Posterior cingulate gyrus (tissue), 11 donors: ENCODE results near the gene TTC9C.
A peak's percentile ranks its signal among the peaks of the same experiment; 100 is the strongest.

Experiments
- DNase-seq, 10 donors: peaks; one replicate each; pipeline versions ENCODE4 v3.0.0 to v3.0.0-alpha.2; 2020 to 2021; ENCODE audit warnings: mixed read lengths in 3 of 10
- intact Hi-C: fragments of 100-400 bp; cut with DNase I; formaldehyde crosslinking; loops from one replicate; pipeline ENCODE4 v1.15.1; 2023

The TTC9C gene

DNA sequence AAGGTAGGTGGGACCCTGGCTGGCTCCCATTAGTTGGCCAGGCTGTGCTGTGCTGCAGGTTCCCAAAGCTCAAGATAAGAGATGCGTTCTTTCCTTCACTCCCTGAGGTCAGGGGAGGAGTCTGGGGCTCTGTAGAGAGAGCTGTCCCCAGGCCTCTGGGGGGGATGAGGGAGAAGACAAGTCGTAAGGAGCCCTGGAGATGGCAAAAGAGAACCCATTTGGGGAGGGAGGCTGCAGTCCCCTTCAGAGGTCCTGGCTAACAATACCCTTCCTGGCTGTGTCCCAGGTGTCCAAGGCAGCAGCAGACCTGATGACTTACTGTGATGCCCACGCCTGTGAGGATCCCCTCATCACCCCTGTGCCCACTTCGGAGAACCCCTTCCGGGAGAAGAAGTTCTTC, 19.9 kb upstream of the TTC9C start:
- intact Hi-C loops, result loop anchor here (2.0 to 10.0 kb wide), 2 partner anchors 18 to 114 kb away; partner anchors contain the start of genes HNRNPUL2 and TUT1

DNA sequence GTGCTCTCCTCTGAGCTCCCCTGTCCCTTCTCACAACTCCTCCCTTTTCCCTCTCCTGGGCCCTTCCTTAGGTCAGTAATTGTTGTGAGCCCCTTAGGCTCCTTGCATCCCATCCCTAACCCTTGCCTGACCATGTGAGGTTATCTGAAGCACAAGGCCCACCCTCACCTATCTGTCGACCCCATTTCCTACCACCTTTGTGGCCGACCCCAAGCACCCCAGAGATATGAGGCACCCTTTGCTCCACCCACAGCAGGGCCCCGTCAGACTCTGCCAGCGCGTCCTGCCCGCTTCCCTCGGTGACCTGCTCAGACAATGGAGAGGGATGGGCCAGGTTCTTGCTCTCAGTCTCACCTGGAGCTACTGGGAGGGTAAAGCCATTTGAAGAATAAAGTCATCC, 19.5 kb upstream of the TTC9C start:
- intact Hi-C loops, result loop anchor here (2.0 to 10.0 kb wide), 2 partner anchors 18 to 114 kb away; partner anchors contain the start of genes HNRNPUL2 and TUT1
- peak in 1 of 10 donors; percentile 64 for DNase-seq

More for the DNA sequence above, 19.9 kb upstream of the TTC9C start:
- peak in 1 of 10 donors; percentile 64 for DNase-seq

DNA sequence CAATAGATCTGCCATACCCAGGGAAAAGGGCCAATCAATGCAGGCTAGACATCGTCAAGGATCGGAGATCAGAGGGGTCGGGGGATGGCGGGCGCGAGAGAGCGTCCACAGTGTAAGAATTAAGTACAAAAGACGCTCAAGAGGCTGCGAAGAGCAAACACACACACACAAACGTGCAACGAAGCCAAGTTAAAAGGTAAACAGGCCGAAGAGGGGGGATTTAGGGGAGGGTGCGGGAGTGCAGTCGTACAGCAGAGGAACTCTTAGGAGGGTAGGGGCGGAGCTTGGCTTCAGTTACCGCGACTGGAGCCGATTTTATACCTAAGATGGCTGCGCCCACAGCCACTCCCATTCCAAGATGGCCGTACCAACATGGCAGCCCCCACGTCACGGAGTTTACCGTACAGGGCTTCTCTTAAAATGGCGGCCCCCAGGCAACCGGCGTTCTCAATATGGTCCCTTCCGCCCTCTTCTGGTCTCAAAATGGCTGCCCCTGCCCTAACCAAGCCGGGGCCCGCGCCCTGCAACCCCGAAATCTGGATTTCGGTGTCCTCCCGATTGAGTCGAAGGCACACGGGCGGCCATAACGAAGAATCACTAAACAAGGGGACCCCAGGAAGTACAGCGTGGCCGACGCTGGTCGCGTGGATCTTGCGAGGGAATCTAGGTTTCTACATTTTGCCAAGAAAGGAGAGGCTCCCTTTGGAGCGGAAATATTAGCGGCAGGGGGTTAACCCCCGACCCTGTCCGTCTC, 18.9 kb upstream of the TTC9C start:
- intact Hi-C loops, result loop anchor here (2.0 to 10.0 kb wide), 2 partner anchors 17 to 115 kb away; partner anchors contain the start of genes HNRNPUL2 and TUT1
- peak; percentile 94 to 99 (median 96) for DNase-seq

DNA sequence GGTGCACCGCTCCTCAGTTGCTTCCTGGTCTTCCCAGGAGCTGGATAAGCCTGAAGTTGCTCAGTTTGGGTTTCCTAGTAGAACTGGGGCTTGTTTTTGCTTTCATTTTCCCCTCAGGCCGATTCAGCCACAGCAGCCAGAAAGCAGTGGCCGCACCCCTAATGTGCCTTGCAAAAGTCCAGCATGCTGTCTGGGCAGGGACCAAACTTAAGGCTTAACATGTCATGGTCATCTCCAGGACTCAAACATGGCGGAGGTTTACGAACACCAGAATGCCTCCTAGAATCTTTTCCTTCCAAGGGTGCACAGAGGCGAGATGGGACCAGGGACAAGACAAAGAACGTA, 18.3 kb upstream of the TTC9C start:
- no peak for DNase-seq
- intact Hi-C loops, result no loop called here

DNA sequence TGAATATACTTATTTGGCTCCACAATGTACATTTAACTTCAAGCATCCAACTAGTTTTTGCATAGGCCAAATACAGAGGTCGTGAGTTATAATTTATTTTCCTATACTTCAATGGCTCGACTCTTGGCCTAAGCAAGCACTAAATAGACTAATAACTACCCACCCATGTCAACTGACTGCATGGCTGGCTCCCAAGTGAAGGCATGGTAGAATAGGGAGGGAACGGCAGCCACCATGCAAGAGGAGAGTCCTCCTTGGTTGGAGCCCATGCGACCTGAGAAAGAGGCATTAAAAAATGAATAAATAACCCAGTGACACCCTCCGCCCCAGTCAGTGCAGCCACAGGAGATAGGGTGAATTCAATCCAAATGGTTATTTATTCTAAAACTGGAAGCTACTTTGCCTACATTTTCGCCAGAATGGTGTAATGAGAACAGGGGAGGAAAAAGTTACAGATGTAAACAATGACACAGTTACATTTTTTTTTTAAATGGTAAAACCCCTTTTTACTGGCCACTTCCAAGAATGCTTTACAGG, 15.9 kb upstream of the TTC9C start:
- intact Hi-C loops, result no loop called here
- peak in 1 of 10 donors; percentile 26 for DNase-seq

DNA sequence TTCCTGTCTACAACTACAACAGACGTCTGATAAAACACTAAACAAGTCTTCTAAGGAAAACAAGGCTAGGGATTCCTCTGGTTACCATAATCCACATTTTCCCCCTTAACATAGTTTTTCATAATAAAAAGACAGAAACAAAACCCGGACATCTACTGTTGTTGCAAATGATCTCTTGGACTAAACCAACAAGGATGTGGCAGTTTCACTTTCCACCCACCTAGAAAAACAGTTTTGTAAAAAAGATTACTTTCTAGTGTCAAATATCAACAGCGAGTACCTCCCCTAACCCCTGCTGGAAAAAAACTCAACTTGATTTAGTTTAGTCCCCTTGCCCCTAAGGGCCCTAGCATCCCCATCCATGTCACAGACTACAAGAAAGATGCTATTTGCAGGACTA, 15.4 kb upstream of the TTC9C start:
- no peak for DNase-seq
- intact Hi-C loops, result no loop called here

DNA sequence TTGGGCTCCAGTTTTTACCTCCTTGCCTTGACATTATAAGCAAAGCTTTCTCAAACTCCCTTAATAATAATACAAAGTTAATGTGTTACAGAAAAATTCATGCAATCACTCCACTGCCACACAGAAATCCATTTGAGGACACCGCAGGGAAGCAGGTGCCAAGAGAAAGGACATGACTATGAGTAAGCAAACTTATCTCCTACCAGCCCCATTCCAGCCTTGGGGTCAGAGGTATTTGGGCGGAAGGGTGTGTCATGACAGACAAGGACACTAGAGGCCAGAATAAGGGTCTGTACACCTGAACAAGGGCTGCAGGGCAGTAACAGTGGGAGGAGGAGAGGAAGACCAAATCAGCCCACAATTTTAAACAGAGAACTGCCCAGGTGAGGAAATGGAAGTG, 14.9 kb upstream of the TTC9C start:
- DNase-seq, result no peak
- intact Hi-C loops, result no loop called here

DNA sequence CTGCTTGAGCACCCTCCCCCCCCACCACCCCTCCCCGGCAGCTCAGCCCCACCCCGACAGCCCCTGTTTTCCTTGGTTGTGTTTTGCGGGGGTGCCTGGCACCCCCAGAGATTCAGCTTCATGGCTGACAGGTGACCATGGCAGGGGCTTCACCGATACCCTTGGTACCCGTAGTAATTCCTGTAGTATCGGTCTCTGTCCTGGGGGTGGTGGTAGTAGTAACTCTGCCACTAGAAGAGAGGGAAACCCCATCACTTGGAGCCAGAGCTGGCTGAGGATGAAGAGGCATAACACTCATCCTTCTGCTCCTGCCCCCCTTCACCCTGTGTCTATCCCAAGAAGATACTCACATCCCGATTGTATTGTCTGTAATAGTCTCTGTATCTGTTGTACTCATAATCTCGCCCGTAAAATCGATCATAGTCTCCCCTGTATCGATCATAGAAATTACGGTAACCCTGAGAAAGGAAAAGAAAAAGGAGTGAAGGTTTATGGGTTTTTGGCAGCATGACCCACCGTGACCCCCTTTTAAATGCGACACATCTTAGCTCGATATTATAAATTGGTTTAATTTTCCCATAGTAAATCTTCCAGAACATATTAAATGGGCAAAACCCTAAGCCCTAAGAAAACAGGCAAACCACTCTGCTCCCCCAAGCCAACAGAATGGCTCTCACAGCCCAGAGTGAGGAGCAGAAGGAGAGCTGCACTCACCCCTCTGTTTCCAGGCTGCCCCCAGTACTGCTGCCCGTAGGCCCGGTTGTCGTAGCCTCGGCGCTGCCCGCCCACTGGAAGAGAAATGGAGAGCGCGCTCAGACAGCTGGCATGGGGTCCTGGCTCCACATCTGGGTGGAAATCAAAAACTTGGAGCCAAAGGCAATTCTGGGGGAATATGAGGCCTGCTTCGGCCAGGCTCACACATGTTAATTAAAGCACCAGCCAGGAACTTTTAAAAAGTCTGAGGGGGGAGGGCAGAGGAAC, 12.8 kb upstream of the TTC9C start:
- intact Hi-C loops, result no loop called here
- no peak for DNase-seq

DNA sequence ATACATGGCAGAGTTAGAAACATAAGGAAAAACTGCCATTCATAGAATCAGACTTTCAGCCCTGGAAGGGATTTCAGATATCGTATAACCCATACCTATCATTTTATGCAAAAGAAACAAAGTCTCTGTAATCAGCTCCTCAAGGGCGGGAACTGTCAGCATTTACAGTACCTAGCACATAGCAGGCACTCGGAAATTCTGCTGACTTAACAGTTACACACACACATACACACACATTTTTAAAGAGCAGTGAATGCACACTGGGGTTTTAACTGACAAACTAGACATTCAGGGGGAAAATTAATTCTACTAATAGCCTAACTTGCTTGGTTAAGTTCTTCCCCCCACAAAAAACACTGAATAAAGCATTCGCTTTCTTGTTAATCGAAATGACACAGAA, 12.1 kb upstream of the TTC9C start:
- DNase-seq, result no peak
- intact Hi-C loops, result no loop called here

DNA sequence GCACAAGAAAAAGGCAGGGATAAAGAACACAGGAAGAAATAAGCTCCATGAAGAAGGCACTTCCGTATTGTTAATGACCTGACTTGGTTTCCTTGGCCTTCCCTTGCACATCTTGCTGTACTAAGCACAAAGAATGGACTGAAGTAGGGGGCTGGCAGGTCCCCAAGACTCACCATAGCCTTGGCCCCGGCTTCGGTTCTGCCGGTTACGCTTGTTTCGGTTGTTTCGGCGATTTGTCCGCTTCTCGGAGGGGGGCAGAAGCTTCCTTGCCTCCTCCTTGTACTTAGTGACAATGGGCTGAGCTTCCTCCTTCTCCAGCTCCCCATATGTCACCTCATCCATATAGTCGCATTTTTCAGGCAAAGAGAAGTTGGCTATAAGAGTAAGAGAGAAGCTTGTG, 11.5 kb upstream of the TTC9C start:
- intact Hi-C loops, result no loop called here
- DNase-seq, result no peak

DNA sequence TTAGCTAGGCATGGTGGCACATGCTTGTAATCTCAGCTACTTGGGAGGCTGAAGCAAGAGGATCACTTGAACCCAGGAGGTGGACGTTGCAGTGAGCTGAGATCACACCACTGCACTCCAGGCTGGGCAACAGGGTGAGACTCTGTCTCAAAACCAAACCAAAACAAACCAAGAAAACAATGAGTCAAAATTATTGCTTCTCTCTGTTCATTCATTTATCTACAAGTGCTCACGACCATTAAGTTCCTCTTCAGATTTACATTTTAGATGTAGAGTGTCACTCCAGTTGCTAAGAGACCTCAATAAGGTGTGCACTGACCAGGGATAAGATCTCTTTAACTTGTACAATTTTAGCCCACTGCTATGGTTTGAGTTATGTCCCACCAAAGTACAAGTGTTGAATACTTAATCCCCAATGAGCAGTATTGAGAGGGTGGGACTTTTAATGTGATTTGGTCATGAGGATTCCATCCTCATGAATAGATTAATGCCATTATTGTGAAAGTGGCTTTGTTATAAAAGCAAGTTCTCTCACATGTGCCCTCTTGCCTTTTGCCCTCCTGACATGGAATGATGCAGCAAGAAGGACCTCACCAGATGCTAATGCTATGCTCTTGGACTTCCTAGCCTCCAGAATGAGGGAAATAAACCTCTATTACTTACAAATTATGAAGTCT, 8.8 kb upstream of the TTC9C start:
- intact Hi-C loops, result no loop called here
- DNase-seq, result no peak

DNA sequence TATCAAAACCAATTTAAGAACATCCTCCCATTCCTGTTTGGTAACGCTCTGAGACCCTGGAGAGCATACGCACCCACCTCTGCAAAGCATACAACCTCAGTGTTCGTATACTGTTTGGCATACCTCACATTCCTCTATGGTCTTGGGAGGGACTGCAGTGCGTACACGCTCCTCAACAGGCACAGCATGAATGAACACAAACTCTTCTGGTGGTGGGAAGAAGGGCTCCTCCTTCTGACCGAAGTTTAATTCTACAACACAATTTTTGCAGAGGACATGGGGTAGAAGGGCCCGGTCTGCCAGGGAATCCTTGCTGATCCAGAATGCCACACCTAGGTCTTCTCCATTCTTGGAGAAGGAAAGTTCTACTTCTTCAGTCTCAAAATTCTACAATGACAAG, 6.3 kb upstream of the TTC9C start:
- intact Hi-C loops, result loop anchor here (10.0 kb wide), 1 partner anchor 113 kb away; the partner anchor contains the start of genes STX5, TEX54 and WDR74
- DNase-seq, result no peak

DNA sequence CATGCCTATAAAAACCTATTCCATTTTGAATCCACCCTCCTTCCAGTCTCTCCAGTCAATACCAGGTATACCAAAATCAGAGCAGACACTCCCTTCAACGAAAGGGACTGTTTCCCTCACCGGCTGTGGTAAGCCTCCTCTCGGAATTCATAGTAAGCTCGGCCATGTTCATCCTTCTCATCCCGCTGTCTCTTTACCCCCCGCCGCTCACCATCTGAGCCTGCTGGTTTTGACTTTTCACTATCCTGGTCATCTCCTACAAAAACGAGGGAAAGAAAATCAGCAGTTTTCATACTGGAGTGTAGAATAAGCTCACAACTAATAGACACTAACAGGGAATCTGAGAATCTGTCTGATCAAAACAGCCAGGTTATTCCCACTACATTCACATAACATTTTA, 4.1 kb upstream of the TTC9C start:
- peak in 1 of 10 donors; percentile 25 for DNase-seq
- intact Hi-C loops, result loop anchor here (10.0 kb wide), 1 partner anchor 111 kb away; the partner anchor contains the start of genes STX5, TEX54 and WDR74

DNA sequence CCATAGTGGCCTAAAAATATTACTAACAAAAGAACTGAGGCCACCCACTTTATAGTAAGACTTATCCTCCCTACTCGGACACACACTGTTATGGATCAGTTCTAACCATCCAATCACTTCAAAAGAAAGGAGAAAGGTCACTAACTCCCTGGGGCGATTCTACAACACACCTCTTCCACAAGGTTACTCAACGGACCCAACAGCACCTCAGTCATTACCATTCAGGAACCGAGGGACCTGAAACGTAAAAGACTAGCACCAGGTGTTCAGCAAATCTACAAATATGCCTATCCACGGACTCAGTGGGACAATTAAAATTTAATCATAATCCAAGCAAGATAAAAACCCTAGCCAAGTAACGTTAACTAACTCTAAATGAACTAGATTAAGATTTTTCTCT, 2.6 kb upstream of the TTC9C start:
- intact Hi-C loops, result loop anchor here (2.0 to 10.0 kb wide), 2 partner anchors 17 to 109 kb away; partner anchors contain the start of genes STX5, TEX54 and WDR74
- DNase-seq, result no peak

DNA sequence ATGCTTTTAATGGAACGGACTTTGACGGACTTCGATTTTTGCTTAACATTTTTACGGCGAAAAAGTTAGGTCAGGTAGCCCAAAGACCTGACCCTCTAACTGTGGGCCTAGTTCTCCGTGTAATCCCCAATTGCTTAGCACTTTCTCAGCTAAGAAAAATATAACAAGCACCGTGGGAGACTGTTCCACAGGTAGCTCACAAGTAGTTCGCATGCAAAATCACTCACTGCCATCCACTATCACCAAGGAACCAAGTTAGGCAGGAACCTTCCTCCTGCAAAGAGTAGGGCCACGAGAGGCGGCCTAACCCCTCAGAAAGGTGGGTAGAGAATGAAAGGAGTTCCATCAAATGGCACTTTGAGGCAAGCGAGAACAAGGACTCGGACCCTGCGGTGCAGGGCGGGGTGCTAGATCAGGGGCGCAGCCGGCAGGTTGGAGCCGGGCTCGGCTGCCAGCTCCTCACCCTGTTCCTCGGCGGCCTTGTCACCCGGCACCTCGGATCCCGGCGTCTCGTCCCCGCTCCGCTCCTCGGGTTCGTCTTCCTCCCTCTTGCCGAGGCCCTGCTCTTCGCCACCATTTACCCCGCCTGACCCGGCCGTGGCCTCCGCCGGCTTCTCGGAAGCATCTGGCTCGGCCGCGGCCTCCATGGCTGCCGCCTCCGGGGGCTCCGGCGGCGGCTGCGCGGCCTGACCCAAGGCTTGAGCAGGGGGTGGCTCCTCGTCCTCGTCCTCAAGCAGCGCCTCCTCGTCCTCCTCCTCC, 2.0 kb upstream of the TTC9C start:
- intact Hi-C loops, result loop anchor here (2.0 to 10.0 kb wide), 2 partner anchors 18 to 108 kb away; partner anchors contain the start of genes STX5, TEX54 and WDR74
- DNase-seq, result peak in 2 of 10 donors; percentile 8 to 78

DNA sequence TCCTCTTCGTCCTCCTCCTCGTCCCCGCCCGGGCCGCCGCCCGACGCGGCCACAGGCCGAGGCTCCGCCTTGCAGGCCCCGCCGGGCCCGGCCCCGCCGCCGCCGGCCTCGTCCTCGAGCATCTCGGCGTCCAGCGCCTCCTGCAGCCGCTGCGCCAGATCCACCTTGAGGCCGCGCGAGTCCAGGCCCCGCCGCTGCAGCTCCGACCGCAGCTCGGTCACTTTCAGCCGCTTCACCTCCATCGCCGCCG, 1.4 kb upstream of the TTC9C start:
- no peak for DNase-seq
- intact Hi-C loops, result loop anchor here (2.0 to 10.0 kb wide), 2 partner anchors 18 to 108 kb away; partner anchors contain the start of genes STX5, TEX54 and WDR74

DNA sequence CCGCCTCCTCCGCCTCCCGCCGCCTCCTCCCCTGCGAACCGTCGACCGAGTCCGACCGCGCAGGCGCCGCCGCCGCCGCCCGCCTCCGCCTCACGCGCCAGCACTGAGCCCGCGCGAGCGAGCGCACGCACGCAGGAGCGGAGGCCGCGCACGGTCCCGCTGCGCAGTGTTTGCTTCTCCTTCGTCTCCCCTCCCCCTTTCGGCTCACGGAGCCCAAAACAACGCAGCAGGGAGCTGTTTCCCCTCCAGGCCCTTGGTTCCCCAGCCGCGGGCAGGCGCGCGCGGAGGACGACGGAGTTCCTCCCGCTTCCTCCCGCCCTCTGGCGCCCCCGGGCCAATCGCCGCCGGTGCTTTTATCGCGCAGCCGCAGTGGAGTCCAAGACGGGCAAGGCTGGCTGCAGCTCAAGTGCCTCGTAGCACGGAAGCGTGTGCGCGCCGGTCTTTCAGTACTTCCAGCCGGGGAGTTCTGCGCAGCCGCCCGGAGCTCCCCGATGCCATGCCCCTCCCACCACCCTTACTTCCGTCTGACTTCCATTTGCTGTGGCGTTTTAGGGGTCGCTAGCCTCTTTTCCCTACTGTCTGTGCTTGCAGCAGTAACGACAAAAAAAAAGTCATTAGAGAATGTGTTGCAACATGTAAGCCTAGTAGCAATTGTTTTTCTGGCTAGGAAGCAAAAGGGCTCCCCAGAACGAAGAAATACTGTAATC, 968 bp upstream of the TTC9C start, which contains the start of gene HNRNPUL2:
TSS of gene HNRNPUL2 (minus strand) at position 293 of the 707 bp plus-strand sequence. CDS start 301 bp downstream, outside the sequence.
- peak; percentile 96 to 100 (median 98) for DNase-seq
- intact Hi-C loops, result loop anchor here (2.0 to 10.0 kb wide), 2 partner anchors 19 to 107 kb away; partner anchors contain the start of genes STX5, TEX54 and WDR74

DNA sequence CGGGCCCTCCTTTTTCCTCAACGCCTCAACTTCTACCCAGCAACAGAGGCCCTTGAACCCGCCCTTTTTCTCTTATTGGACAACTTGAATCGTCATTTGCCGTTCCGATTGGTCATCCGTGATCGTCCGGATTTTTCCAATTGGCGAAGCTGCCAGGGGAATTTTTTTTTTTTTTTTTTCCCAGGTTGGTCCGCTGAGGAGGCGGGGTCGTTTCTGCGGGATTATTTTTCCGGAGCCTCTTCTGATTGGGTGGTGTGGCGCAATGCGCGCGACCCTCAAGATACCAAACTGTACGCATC, 465 bp upstream of the TTC9C start:
- intact Hi-C loops, result loop anchor here (2.0 to 10.0 kb wide), 3 partner anchors 19 to 107 kb away; partner anchors contain the start of genes POLR2G, STX5, TEX54 and WDR74
- DNase-seq, result peak; percentile 70 to 95 (median 80)

DNA sequence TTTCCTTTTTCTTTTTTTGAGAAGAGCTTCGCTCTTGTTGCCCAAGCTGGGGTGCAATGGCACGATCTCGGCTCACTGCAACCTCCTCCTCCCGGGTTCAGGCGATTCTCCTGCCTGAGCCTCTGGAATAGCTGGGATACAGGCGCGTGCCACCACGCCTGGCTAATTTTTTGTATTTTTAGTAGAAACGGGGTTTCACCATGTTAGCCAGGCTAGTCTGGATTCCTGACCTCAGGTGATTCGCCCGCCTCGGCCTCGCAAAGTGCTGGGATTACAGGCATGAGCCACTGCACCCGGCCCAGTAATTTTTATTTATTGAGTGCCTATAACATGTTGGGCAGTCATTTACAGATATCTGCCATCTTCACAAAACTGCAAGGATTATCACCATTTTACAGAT, 1.8 kb downstream of the TTC9C start:
- intact Hi-C loops, result loop anchor here (5.0 kb wide), 1 partner anchor 132 kb away; no protein-coding TSS in a partner anchor
- DNase-seq, result peak in 1 of 10 donors; percentile 40
